ENCODE data around the gene PPP1R2B.

The PPP1R2B gene

DNA sequence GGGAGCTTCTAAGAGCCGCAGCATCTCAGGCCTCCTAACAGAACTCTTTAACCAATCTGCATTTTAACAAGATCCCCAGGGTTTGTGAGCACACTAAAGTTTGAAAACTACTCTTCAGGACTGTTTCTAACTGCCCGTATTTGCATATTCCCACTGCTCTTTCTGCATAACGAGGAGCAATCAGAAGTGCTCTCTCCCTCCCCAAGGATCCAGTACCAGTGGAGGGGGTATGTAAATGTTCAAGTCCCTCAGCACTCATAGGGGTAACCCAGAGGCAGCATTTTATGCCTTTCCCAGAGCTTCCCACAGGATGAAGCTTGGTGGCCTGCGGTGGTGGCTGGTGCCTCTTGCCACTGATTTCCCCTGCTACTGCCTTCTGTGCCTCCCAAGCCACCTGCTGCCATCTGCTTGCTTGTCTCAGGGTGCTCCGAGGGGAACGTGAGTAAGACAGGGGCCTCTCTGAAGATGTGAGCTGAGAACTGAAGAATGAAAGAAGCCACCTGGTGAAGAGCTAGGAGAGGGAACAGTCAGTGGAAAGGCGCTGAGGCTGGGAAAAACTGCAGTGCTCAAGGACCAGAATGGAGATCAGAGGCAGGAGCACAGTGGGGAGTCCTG, 30.0 kb upstream of the PPP1R2B start:
- TF ChIP-seq, protein P1, sequence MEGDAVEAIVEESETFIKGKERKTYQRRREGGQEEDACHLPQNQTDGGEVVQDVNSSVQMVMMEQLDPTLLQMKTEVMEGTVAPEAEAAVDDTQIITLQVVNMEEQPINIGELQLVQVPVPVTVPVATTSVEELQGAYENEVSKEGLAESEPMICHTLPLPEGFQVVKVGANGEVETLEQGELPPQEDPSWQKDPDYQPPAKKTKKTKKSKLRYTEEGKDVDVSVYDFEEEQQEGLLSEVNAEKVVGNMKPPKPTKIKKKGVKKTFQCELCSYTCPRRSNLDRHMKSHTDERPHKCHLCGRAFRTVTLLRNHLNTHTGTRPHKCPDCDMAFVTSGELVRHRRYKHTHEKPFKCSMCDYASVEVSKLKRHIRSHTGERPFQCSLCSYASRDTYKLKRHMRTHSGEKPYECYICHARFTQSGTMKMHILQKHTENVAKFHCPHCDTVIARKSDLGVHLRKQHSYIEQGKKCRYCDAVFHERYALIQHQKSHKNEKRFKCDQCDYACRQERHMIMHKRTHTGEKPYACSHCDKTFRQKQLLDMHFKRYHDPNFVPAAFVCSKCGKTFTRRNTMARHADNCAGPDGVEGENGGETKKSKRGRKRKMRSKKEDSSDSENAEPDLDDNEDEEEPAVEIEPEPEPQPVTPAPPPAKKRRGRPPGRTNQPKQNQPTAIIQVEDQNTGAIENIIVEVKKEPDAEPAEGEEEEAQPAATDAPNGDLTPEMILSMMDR (IDR thresholded peaks at IDR 0.05; ENCODE audit: low read depth, low read length) = no peak

DNA sequence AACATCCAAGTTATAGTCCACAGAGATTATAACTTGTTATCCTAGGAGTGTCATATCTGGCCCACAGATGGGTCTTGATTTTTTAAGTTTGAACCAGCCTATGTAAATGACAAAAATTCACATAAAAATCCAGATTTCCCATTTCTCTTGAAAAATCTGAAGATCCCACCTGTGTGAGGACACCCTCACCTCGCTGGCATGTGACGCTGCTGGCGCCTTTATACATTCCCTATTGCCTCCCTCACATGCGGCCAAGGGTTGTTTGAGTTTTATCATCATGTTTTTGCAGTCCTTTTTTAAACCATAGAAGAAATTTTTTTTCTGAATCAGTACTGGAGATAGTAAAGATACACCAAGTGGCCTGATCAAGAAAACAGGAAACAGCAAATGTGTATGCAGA, 25.9 kb upstream of the PPP1R2B start:
- no peak overlapping the region for H3K4me3 ChIP-seq (ENCODE audit: low read depth, low read length)
- TF ChIP-seq, protein P1 (IDR thresholded peaks at IDR 0.05; ENCODE audit: low read depth, low read length) = no peak

More for the DNA sequence above, 30.0 kb upstream of the PPP1R2B start:
- H3K4me3 ChIP-seq (ENCODE audit: low read depth, low read length) = no peak overlapping the region

DNA sequence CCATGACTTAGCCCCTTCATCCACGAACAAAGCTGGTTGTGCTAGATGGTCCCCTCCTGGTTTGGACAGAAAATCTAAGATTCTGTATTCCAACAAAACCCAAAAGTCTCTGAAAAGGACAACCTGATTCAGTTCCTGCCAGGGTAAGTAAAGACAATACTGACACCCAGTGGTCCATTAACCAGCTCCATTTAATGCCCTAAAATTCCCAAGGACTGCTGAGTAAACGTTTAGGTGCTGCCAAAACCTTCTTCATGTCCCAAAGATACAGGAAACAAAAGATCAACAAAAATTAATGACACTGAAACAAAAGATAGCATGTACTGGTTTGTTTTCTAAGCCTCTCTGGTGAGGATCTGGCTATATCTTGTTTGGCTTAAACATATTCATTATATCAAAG, 25.3 kb upstream of the PPP1R2B start:
- TF ChIP-seq, protein P1 (IDR thresholded peaks at IDR 0.05; ENCODE audit: low read depth, low read length) = peak; percentile 40; the same call in 1 of the 2 replicates
- no peak overlapping the region for H3K4me3 ChIP-seq (ENCODE audit: low read depth, low read length)

DNA sequence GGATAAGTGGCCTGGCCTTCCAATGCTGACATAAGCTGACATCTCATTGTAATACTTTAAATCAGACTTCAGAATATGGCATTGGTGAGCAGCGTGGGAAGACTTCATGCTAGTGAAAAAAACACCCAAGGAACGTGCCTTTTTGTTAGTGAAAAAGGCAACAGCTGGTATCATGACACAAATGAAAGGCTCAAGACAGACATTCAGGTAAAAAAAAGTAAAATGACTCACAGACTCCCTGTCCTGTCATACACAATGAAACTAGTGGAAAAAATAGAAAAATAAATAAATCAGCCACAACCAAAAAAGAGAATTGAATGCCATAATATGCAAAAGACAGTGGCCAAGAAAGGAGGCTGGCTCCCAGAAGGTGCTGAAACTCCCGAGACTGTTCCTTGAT, 24.4 kb upstream of the PPP1R2B start:
- no peak overlapping the region for H3K4me3 ChIP-seq (ENCODE audit: low read depth, low read length)
- TF ChIP-seq, protein P1 (IDR thresholded peaks at IDR 0.05; ENCODE audit: low read depth, low read length) = no peak

DNA sequence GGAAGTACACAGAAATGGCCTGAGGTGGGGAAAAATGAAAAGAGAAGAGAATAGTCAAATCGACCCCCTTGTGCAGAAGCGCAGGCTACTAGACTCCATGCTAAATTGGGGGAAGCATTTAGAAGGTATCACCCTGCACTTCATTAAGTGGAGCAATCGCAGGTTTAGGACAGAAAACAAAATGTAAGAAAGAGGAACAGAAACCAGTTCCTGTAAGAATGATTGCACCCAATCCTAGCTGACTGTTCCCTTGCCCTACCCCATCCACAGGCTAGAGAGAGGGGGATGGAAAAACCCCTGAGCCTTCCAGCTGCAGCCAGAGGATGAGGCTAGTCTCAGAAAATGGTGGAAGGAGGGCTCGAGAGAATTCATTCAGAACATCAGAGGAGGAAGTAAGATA, 23.9 kb upstream of the PPP1R2B start:
- no peak overlapping the region for H3K4me3 ChIP-seq (ENCODE audit: low read depth, low read length)
- TF ChIP-seq, protein P1 (IDR thresholded peaks at IDR 0.05; ENCODE audit: low read depth, low read length) = no peak

DNA sequence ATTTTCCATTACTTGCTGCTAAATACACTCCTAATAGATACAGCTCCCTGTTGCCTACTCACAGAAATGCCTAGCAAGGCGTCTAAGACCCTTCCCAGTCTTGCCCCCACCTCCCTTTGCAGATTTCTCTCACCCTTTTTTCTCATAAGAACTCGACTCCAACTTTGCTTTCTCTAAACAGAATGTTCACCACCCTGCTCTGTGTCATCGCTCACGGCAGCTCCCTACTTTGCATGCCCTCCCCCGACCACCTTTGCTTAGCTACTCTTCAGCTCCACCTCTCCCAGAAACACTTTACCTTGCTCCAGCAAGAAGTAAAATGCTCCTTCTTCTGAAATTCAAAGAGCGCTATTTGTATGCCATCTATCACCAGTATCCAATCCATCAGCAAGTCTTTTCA, 15.2 kb upstream of the PPP1R2B start:
- TF ChIP-seq, protein P1 (IDR thresholded peaks at IDR 0.05; ENCODE audit: low read depth, low read length) = no peak
- H3K4me3 ChIP-seq (ENCODE audit: low read depth, low read length) = no peak overlapping the region

DNA sequence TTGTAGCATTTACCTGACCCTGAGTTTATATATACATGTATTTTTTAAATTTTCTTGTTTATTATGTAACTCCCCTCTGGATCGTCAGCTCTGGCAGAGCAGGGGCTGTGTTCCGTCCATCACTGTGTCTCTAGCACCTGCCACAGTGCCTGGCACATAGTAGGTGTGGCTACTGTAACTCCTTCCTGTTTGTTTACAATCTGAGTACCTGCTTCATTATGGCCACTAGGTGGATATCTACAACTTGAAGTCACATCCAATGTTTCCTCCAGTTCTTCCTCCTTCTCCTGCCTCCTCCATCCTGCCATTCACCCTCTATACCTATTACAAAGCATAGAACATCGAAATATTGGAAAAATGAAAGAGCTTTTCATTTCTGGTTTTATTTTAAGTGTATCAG, 14.2 kb upstream of the PPP1R2B start:
- TF ChIP-seq, protein P1 (IDR thresholded peaks at IDR 0.05; ENCODE audit: low read depth, low read length) = no peak
- no peak overlapping the region for H3K4me3 ChIP-seq (ENCODE audit: low read depth, low read length)
